Neural progenitor cell (in vitro differentiated cells): Measurements from ENCODE around the gene CCDC88B. TPM values are rescaled to one million over a fixed set of nuclear protein-coding genes. Genes with fewer than 3 reads are reported as not detected.
A peak's percentile ranks its signal among the peaks of the same experiment; 100 is the strongest.

Experiments used
- DNase-seq: peaks from one replicate; pipeline ENCODE4 v3.0.0-alpha.2; 2016; ENCODE audit warnings: low spot score
- H2AFZ ChIP-seq: fragments of 200-600 bp; sonication (generic); replicated peaks from 2 replicates; pipeline ENCODE4 v1.6.1; 2016; ENCODE audit warnings: antibody characterized with exemption
- H3F3A ChIP-seq: fragments of 200-600 bp; sonication (generic); 2 replicates; pipeline ENCODE4 v1.6.1; 2016; ENCODE audit warnings: antibody characterized with exemption, low read depth
- H3K27ac ChIP-seq: fragments of 200-600 bp; sonication (generic); 2 replicates; pipeline ENCODE4 v1.5.1; 2016; ENCODE audit warnings: mild to moderate bottlenecking
- H3K27me3 ChIP-seq: fragments of 200-600 bp; sonication (generic); 2 replicates; pipeline ENCODE4 v1.6.1; 2016; ENCODE audit warnings: mild to moderate bottlenecking, moderate library complexity
- H3K36me3 ChIP-seq: fragments of 200-600 bp; sonication (generic); 2 replicates; pipeline ENCODE4 v1.5.1; 2016
- H3K4me1 ChIP-seq: fragments of 200-600 bp; sonication (generic); 2 replicates; pipeline ENCODE4 v1.6.1; 2016; ENCODE audit warnings: mixed run types
- H3K4me2 ChIP-seq: fragments of 200-600 bp; sonication (generic); 2 replicates; pipeline ENCODE4 v1.6.1; 2016
- H3K4me3 ChIP-seq: fragments of 200-600 bp; sonication (generic); 2 replicates; pipeline ENCODE4 v1.5.1; 2016
- H3K79me2 ChIP-seq: fragments of 200-600 bp; sonication (generic); 2 replicates; pipeline ENCODE4 v1.6.1; 2016; ENCODE audit warnings: low read depth
- H3K9ac ChIP-seq: fragments of 200-600 bp; sonication (generic); 2 replicates; pipeline ENCODE4 v1.6.1; 2016
- H3K9me3 ChIP-seq: fragments of 200-600 bp; sonication (generic); 2 replicates; pipeline ENCODE4 v1.5.1; 2016; ENCODE audit warnings: low read depth
- H4K20me1 ChIP-seq: fragments of 200-600 bp; sonication (generic); 2 replicates; pipeline ENCODE4 v1.6.1; 2016; ENCODE audit warnings: low read depth
- H3K27ac Mint-ChIP-seq: 3 replicates; pipeline ENCODE4 v1.8.0; 2021; ENCODE audit warnings: mixed read lengths
- H3K27me3 Mint-ChIP-seq: 2 replicates; pipeline ENCODE4 v1.8.0; 2022; ENCODE audit warnings: low read depth, mild to moderate bottlenecking, inconsistent platforms, moderate library complexity, mixed read lengths; ENCODE audit not compliant: insufficient read depth
- H3K36me3 Mint-ChIP-seq: 3 replicates; pipeline ENCODE4 v1.8.0; 2021; ENCODE audit warnings: mixed read lengths
- H3K4me1 Mint-ChIP-seq: 3 replicates; pipeline ENCODE4 v1.8.0; 2021; ENCODE audit warnings: mixed read lengths
- H3K4me3 Mint-ChIP-seq: 3 replicates; pipeline ENCODE4 v1.8.0; 2021; ENCODE audit warnings: mild to moderate bottlenecking, moderate library complexity, mixed read lengths
- H3K9me3 Mint-ChIP-seq: 3 replicates; pipeline ENCODE4 v1.8.0; 2020; ENCODE audit warnings: mixed read lengths
- CTCF ChIP-seq: fragments of 200-600 bp; sonication (generic); IDR thresholded peaks from 2 replicates; pipeline ENCODE4 v1.5.1; 2017; ENCODE audit warnings: antibody characterized with exemption, mild to moderate bottlenecking
- EZH2 ChIP-seq: fragments of 200-600 bp; sonication (generic); IDR thresholded peaks from 2 replicates; pipeline ENCODE4 v1.6.1; 2017; ENCODE audit warnings: antibody characterized with exemption, mild to moderate bottlenecking, moderate library complexity
- EZH2phosphoT487 ChIP-seq: fragments of 200-600 bp; sonication (generic); IDR thresholded peaks from 2 replicates; pipeline ENCODE4 v1.6.1; 2017; ENCODE audit warnings: antibody characterized with exemption
- total RNA-seq: library from RNA; depleted of rRNA; stranded (reverse); fragments of >200 nt; gene quantifications from 2 replicates; pipeline ENCODE4 v1.2.3, GENCODE V29; 2015; ENCODE audit warnings: low replicate concordance

The CCDC88B gene
- total RNA-seq, 1 donor from 2014 or later: 0.62 TPM

- Histone ChIP-seq H3K27me3 (peaks cover 100% of the 10 kb centered on the region), H3K36me3 (no peaks in the 10 kb centered on the region), H3F3A (peaks cover 8% of the 10 kb centered on the region), H3K79me2 (no peaks in the 10 kb centered on the region), H3K4me3 (no peak overlapping the region), H2AFZ (no peak overlapping the region), H3K27ac (no peak overlapping the region), H3K9me3 (no peaks in the 10 kb centered on the region), H3K4me2 (no peak overlapping the region), H4K20me1 (peaks cover 50% of the 10 kb centered on the region), H3K4me1 (peaks cover 17% of the 10 kb centered on the region), H3K9ac (no peak overlapping the region)
- H3K9me3 Mint-ChIP-seq: peaks cover 2% of the 10 kb centered on the region
- H3K36me3 Mint-ChIP-seq: peaks cover 4% of the 10 kb centered on the region
- no peak overlapping the region for H3K27ac Mint-ChIP-seq
- H3K27me3 Mint-ChIP-seq: peaks cover 79% of the 10 kb centered on the region
- peak; percentile 20 for DNase-seq
- no peak overlapping the region for H3K4me3 Mint-ChIP-seq
- TF ChIP-seq CTCF (no peak), EZH2 (no peak), EZH2phosphoT487 (no peak)
- peaks cover 13% of the 10 kb centered on the region for H3K4me1 Mint-ChIP-seq
Measured at GRCh38 chr11:64294774-64295173, 45.2 kb upstream of the CCDC88B start.

GRCh38 chr11:64295760-64296159 is 44.2 kb upstream of the CCDC88B start:
- Mint-ChIP-seq H3K36me3 (peaks cover under 1% of the 10 kb centered on the region), H3K4me1 (peaks cover 16% of the 10 kb centered on the region), H3K9me3 (peaks cover under 1% of the 10 kb centered on the region), H3K27ac (no peak overlapping the region), H3K4me3 (peak overlapping the region; percentile 17), H3K27me3 (peaks cover 78% of the 10 kb centered on the region)
- DNase-seq: no peak
- Histone ChIP-seq H3K27ac (no peak overlapping the region), H3F3A (peaks cover 17% of the 10 kb centered on the region), H3K4me2 (no peak overlapping the region), H2AFZ (no peak overlapping the region), H3K79me2 (no peaks in the 10 kb centered on the region), H3K9me3 (no peaks in the 10 kb centered on the region), H3K4me3 (no peak overlapping the region), H3K4me1 (peaks cover 19% of the 10 kb centered on the region), H4K20me1 (peaks cover 47% of the 10 kb centered on the region), H3K27me3 (peaks cover 100% of the 10 kb centered on the region), H3K9ac (no peak overlapping the region), H3K36me3 (no peaks in the 10 kb centered on the region)
- TF ChIP-seq EZH2: no peak
- TF ChIP-seq EZH2phosphoT487: no peak
- TF ChIP-seq CTCF: no peak

- Histone ChIP-seq H3K9ac (no peak overlapping the region), H2AFZ (no peak overlapping the region), H3K36me3 (no peaks in the 10 kb centered on the region), H3K4me2 (no peak overlapping the region), H4K20me1 (peaks cover 42% of the 10 kb centered on the region), H3F3A (peaks cover 22% of the 10 kb centered on the region), H3K79me2 (no peaks in the 10 kb centered on the region), H3K4me3 (no peak overlapping the region), H3K4me1 (peaks cover 17% of the 10 kb centered on the region), H3K27ac (no peak overlapping the region), H3K9me3 (no peaks in the 10 kb centered on the region), H3K27me3 (peaks cover 100% of the 10 kb centered on the region)
- Mint-ChIP-seq H3K9me3 (no peaks in the 10 kb centered on the region), H3K27me3 (peaks cover 79% of the 10 kb centered on the region), H3K4me3 (no peak overlapping the region), H3K27ac (no peak overlapping the region), H3K4me1 (peaks cover 16% of the 10 kb centered on the region), H3K36me3 (no peaks in the 10 kb centered on the region)
- no peak for TF ChIP-seq EZH2
- TF ChIP-seq CTCF: no peak
- TF ChIP-seq EZH2phosphoT487: no peak
- DNase-seq: no peak
Measured at GRCh38 chr11:64296236-64296635, 43.8 kb upstream of the CCDC88B start.
